Endothelial cell of umbilical vein (primary cell): ENCODE data around the gene RRP15. TPM values are rescaled to one million over a fixed set of nuclear protein-coding genes. Genes with fewer than 3 reads are reported as not detected.

Experiments
- BruUV-seq: library from RNA; stranded (reverse); fragments of 400-500 nt; replicated peaks from 2 replicates; lab custom pipeline; 2021; lab: Mats Ljungman, UMichigan
- CTCF ChIA-PET: fragments of 300-600, 350-600 bp; sonication (Branson Sonifier 250); formaldehyde crosslinking; loops from one replicate; lab custom pipeline; 2021; ENCODE audit warnings: antibody characterized with exemption, inconsistent platforms; lab: Charles Lee
- POLR2A ChIA-PET: fragments of 300-600, 350-600 bp; sonication (Branson Sonifier 250); formaldehyde crosslinking; loops from one replicate; lab custom pipeline; 2021; ENCODE audit warnings: antibody characterized with exemption, inconsistent platforms; lab: Charles Lee
- DNase-seq: peaks from one replicate; pipeline ENCODE4 v3.0.0-alpha.2; 2011; ENCODE audit warnings: low read depth, low spot score
- FAIRE-seq: peaks from 2 replicates; lab custom pipeline; 2011; peaks lifted over from hg19 to GRCh38; lab: Jason Lieb, UNC
- H2AFZ ChIP-seq: 2 replicates; pipeline ENCODE4 v1.6.0; 2012; ENCODE audit warnings: low read depth, low read length, control low read depth, inconsistent platforms
- H3K27ac ChIP-seq: 2 replicates; pipeline ENCODE4 v1.5.1; 2011; ENCODE audit warnings: low read depth, mild to moderate bottlenecking, control low read depth, low read length, moderate library complexity; ENCODE audit not compliant: insufficient read depth
- H3K27me3 ChIP-seq, 2 experiments: 2 replicates each; pipeline versions ENCODE4 v1.6.0 to v1.6.1; 2011; ENCODE audit warnings: low read length in 2 of 2, mixed read lengths in 1 of 2; ENCODE audit not compliant: control insufficient read depth in 2 of 2, insufficient read depth in 2 of 2
- H3K36me3 ChIP-seq, 2 experiments: 2 replicates in 1 of 2; 3 replicates in 1 of 2; pipeline ENCODE4 v1.5.1; 2011; ENCODE audit warnings: low read length in 2 of 2, mild to moderate bottlenecking in 1 of 2, moderate library complexity in 1 of 2; ENCODE audit not compliant: control insufficient read depth in 2 of 2, insufficient read depth in 2 of 2; ENCODE audit errors: extremely low read depth in 1 of 2
- H3K4me1 ChIP-seq: 3 replicates; pipeline ENCODE4 v1.5.1; 2011; ENCODE audit warnings: mild to moderate bottlenecking, low read length; ENCODE audit not compliant: control insufficient read depth, insufficient read depth; ENCODE audit errors: extremely low read depth
- H3K4me2 ChIP-seq: 2 replicates; pipeline ENCODE4 v1.6.1; 2011; ENCODE audit warnings: low read length, control low read depth, mixed read lengths; ENCODE audit not compliant: insufficient read depth
- H3K4me3 ChIP-seq, 3 experiments: fragments of 200-600 bp in 1 of 3; sonication (generic), shearing (Covaris generic) in 1 of 3; replicated peaks in 1 of 3; 2 replicates each; pipeline ENCODE4 v1.5.1; 2011 to 2016; ENCODE audit warnings: control low read depth in 3 of 3, low read length in 3 of 3, mild to moderate bottlenecking in 2 of 3, inconsistent platforms in 1 of 3, low read depth in 1 of 3, moderate library complexity in 1 of 3; ENCODE audit not compliant: insufficient read depth in 1 of 3
- H3K79me2 ChIP-seq: 2 replicates; pipeline ENCODE4 v1.6.0; 2012; ENCODE audit warnings: low read length, inconsistent platforms; ENCODE audit not compliant: control insufficient read depth, insufficient read depth
- H3K9ac ChIP-seq: replicated peaks from 2 replicates; pipeline ENCODE3; 2011; ENCODE audit warnings: low read length, control low read depth; ENCODE audit not compliant: insufficient read depth; ENCODE audit errors: extremely low read depth
- H3K9me1 ChIP-seq: replicated peaks from 3 replicates; pipeline ENCODE4 v1.6.0; 2011; ENCODE audit warnings: mild to moderate bottlenecking, low read length; ENCODE audit not compliant: control insufficient read depth, insufficient read depth; ENCODE audit errors: extremely low read depth
- H3K9me3 ChIP-seq: replicated peaks from 2 replicates; pipeline ENCODE4 v1.5.1; 2012; ENCODE audit warnings: low read length, inconsistent platforms; ENCODE audit not compliant: control insufficient read depth, insufficient read depth
- H4K20me1 ChIP-seq: replicated peaks from 2 replicates; pipeline ENCODE3; 2011; ENCODE audit warnings: mild to moderate bottlenecking, low read length; ENCODE audit not compliant: control insufficient read depth, insufficient read depth; ENCODE audit errors: extremely low read depth
- EZH2 ChIP-seq: IDR thresholded peaks from 2 replicates; pipeline ENCODE4 v1.6.1; 2012; ENCODE audit warnings: borderline replicate concordance, low read depth, mild to moderate bottlenecking, moderate library complexity, low read length, inconsistent platforms; ENCODE audit not compliant: severe bottlenecking
- FOS ChIP-seq: IDR thresholded peaks from 2 replicates; pipeline ENCODE4 v1.6.1; 2011; ENCODE audit warnings: mild to moderate bottlenecking, low read length, moderate library complexity, borderline replicate concordance; ENCODE audit not compliant: insufficient read depth
- GATA2 ChIP-seq: IDR thresholded peaks from 2 replicates; pipeline ENCODE4 v1.7.0; 2011; ENCODE audit warnings: low read depth, mild to moderate bottlenecking, moderate library complexity, mixed read lengths, low read length; ENCODE audit not compliant: insufficient read length, insufficient read depth
- JUN ChIP-seq: IDR thresholded peaks from 2 replicates; pipeline ENCODE4 v1.6.1; 2011; ENCODE audit warnings: borderline replicate concordance, low read depth; ENCODE audit not compliant: insufficient read length, insufficient read depth
- POLR2A ChIP-seq: IDR thresholded peaks from 2 replicates; pipeline ENCODE4 v1.6.1; 2012; ENCODE audit warnings: low read depth, mild to moderate bottlenecking, control low read depth, low read length
- dilution Hi-C: fragments of 300-500 bp; cut with MboI; formaldehyde crosslinking; loops from one replicate; pipeline ENCODE4 v1.15.0; 2019; ENCODE audit warnings: low sequenced_read_pairs; ENCODE audit not compliant: extremely low pct_ligation_motif_present
- intact Hi-C: fragments of 100-400 bp; cut with micrococcal nuclease; formaldehyde crosslinking; loops from one replicate; pipeline ENCODE4 v1.10.0; 2022
- polyA plus RNA-seq, 4 experiments: library from polyadenylated mRNA; depleted of rRNA in 3 of 4; stranded (reverse) in 3 of 4; unstranded in 1 of 4; fragments of >200 nt; gene quantifications; 2 replicates each; pipeline versions ENCODE4 v1.2.1 to v1.2.3, GENCODE V29; 2011 to 2012; ENCODE audit warnings: missing spikeins in 1 of 4
- total RNA-seq: library from RNA; stranded (reverse); gene quantifications from 2 replicates; pipeline ENCODE4 v1.2.3, GENCODE V29; 2021
- TF ChIP-seq, protein P1 (sequence below), 2 donors: IDR thresholded peaks; 1 replicate in 1 of 2; 2 replicates in 1 of 2; pipeline ENCODE4 v1.5.1; 2011; ENCODE audit warnings: low read length in 2 of 2, mild to moderate bottlenecking in 2 of 2, moderate library complexity in 2 of 2, control low read depth in 1 of 2, inconsistent platforms in 1 of 2, low read depth in 1 of 2; ENCODE audit not compliant: insufficient read depth in 1 of 2; ENCODE audit errors: extremely low read depth in 1 of 2
- TF ChIP-seq, protein P2 (sequence below): IDR thresholded peaks from 2 replicates; pipeline ENCODE4 v1.6.1; 2011; ENCODE audit not compliant: insufficient read depth, insufficient read length

Gene RRP15
- total and polyA plus RNA-seq, 2 donors (not counting 3 experiments of a cell fraction or from before 2014, with no cell fraction given) = 1.0 to 17.3 TPM

DNA sequence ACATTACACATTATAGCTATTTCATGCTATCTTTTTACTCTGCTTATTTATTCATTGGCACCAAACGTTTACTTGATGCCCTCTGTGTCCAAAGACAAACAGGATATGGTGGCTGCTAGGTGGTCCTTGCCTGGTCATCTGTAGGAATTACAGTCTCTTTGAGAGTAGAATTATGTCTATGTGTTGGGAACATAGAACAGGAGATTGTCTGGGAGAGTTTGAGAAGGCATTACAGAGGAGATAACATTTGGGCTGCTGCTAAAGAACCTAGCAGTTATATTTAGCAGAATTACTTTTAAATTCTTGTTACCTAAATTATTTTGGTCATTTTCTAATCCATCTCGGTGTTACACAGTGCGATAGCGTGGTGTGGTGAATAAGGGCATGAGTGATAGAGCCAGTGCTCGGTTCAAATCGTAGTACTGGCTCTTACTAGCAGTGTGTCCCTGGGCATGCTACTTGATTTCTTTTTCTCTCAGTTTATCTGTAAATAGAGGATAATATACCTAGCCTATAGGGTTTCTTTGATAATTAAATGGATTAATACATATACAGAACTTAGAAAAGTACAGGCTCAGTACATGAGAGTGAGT, 20.5 kb downstream of the RRP15 start:
- H3K4me1 ChIP-seq = no peaks in the 10 kb centered on the region
- H3K27ac ChIP-seq = no peak overlapping the region
- H3K4me3 ChIP-seq = no peak overlapping the region
- no peak overlapping the region for H3K9ac ChIP-seq
- intact Hi-C loops = no loop called here
- no peaks in the 10 kb centered on the region for H3K9me1 ChIP-seq
- no peaks in the 10 kb centered on the region for H3K27me3 ChIP-seq
- BruUV-seq = no TSS peak
- POLR2A ChIA-PET = no interaction called here
- CTCF ChIA-PET = no interaction called here
- no peaks in the 10 kb centered on the region for H3K36me3 ChIP-seq
- no peak overlapping the region for H3K4me2 ChIP-seq
- H2AFZ ChIP-seq = no peak overlapping the region
- DNase-seq (no peak), FAIRE-seq (no peak)
- dilution Hi-C loops = no loop called here
- no peaks in the 10 kb centered on the region for H4K20me1 ChIP-seq
- TF ChIP-seq, protein P1, sequence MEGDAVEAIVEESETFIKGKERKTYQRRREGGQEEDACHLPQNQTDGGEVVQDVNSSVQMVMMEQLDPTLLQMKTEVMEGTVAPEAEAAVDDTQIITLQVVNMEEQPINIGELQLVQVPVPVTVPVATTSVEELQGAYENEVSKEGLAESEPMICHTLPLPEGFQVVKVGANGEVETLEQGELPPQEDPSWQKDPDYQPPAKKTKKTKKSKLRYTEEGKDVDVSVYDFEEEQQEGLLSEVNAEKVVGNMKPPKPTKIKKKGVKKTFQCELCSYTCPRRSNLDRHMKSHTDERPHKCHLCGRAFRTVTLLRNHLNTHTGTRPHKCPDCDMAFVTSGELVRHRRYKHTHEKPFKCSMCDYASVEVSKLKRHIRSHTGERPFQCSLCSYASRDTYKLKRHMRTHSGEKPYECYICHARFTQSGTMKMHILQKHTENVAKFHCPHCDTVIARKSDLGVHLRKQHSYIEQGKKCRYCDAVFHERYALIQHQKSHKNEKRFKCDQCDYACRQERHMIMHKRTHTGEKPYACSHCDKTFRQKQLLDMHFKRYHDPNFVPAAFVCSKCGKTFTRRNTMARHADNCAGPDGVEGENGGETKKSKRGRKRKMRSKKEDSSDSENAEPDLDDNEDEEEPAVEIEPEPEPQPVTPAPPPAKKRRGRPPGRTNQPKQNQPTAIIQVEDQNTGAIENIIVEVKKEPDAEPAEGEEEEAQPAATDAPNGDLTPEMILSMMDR (IDR thresholded peaks at IDR 0.05; ENCODE audit: extremely low read depth in 1 of 2, insufficient read depth in 1 of 2, low read depth in 1 of 2, low read length in 2 of 2) = no peak
- TF ChIP-seq GATA2 (no peak), POLR2A (no peak), JUN (no peak), EZH2 (no peak), FOS (no peak)
- TF ChIP-seq, protein P2, sequence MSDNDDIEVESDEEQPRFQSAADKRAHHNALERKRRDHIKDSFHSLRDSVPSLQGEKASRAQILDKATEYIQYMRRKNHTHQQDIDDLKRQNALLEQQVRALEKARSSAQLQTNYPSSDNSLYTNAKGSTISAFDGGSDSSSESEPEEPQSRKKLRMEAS = no peak
- H3K9me3 ChIP-seq = no peaks in the 10 kb centered on the region
- peaks cover 1% of the 10 kb centered on the region for H3K79me2 ChIP-seq
